Activated CD4-positive, CD25-positive, alpha-beta regulatory T cell treated with anti-CD3 and anti-CD28 coated beads, Interleukin-2, amount 50 U/mL, for 16 hours (primary cell): ENCODE measurements around the gene GBE1.
"Not testable (repeated sequence)": the region's sequence is repeated elsewhere in the genome, so short reads cannot be mapped to it uniquely, and the experiment has no call there.

Source experiments
- DNase-seq: peaks from one replicate; pipeline ENCODE4 v3.0.0-alpha.2; 2020; ENCODE audit warnings: low read depth, low spot score

The GBE1 gene

GRCh38 chr3:81753416-81754027, 7.9 kb downstream of the GBE1 start:
- DNase-seq: no peak

- DNase-seq: no peak
These were observed 8.8 kb downstream of the GBE1 start for GRCh38 chr3:81752604-81753003.

GRCh38 chr3:81749265-81749664, 12.2 kb downstream of the GBE1 start:
- no peak for DNase-seq

GRCh38 chr3:81747280-81747679, 14.2 kb downstream of the GBE1 start:
- DNase-seq: not testable (repeated sequence)

- DNase-seq: no peak
These were observed 17.1 kb downstream of the GBE1 start for GRCh38 chr3:81744366-81744765.

GRCh38 chr3:81743096-81744025, 18.1 kb downstream of the GBE1 start:
- no peak for DNase-seq

GRCh38 chr3:81742581-81742980, 18.9 kb downstream of the GBE1 start:
- no peak for DNase-seq

GRCh38 chr3:81741216-81741615, 20.2 kb downstream of the GBE1 start:
- no peak for DNase-seq

- no peak for DNase-seq
These were observed 20.7 kb downstream of the GBE1 start for GRCh38 chr3:81740731-81741130.

GRCh38 chr3:81735334-81735733, 26.1 kb downstream of the GBE1 start:
- no peak for DNase-seq

- DNase-seq: no peak
These were observed 26.7 kb downstream of the GBE1 start for GRCh38 chr3:81734742-81735141.

- DNase-seq: no peak
These were observed 28.8 kb downstream of the GBE1 start for GRCh38 chr3:81732642-81733041.

GRCh38 chr3:81728766-81729544, 32.5 kb downstream of the GBE1 start:
- no peak for DNase-seq

GRCh38 chr3:81726735-81727134, 34.7 kb downstream of the GBE1 start:
- no peak for DNase-seq

- no peak for DNase-seq
These were observed 35.3 kb downstream of the GBE1 start for GRCh38 chr3:81726132-81726531.

GRCh38 chr3:81723732-81724313, 37.6 kb downstream of the GBE1 start:
- no peak for DNase-seq

GRCh38 chr3:81718311-81718710, 43.1 kb downstream of the GBE1 start:
- no peak for DNase-seq

- DNase-seq: no peak
These were observed 44.5 kb downstream of the GBE1 start for GRCh38 chr3:81716870-81717509.

GRCh38 chr3:81713031-81713430, 48.4 kb downstream of the GBE1 start:
- DNase-seq: no peak

- no peak for DNase-seq
These were observed 51.8 kb downstream of the GBE1 start for GRCh38 chr3:81709606-81710005.

GRCh38 chr3:81707996-81708395, 53.4 kb downstream of the GBE1 start:
- DNase-seq: no peak
